Measurements from ENCODE around the gene DOC2B.

DNA sequence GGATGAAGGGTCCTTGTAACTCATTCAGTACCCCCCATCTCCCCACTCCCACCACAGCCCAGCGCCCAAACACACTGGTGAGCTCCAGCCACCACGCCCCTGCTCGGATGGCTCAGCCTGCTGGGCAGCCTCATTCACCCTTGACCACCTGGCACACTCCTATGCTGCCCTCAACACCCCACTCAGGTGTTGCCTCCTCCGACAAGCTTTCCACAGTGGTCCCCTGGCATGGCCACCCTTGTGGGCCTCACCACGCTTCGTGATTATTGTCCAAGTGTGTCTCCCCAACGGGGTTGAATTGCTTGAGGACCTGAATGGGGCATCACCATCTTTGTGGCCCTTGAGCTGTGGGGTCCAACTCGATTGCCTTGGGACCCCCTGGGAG, 12.0 kb upstream of the DOC2B start:
- TF ChIP-seq, protein P1, sequence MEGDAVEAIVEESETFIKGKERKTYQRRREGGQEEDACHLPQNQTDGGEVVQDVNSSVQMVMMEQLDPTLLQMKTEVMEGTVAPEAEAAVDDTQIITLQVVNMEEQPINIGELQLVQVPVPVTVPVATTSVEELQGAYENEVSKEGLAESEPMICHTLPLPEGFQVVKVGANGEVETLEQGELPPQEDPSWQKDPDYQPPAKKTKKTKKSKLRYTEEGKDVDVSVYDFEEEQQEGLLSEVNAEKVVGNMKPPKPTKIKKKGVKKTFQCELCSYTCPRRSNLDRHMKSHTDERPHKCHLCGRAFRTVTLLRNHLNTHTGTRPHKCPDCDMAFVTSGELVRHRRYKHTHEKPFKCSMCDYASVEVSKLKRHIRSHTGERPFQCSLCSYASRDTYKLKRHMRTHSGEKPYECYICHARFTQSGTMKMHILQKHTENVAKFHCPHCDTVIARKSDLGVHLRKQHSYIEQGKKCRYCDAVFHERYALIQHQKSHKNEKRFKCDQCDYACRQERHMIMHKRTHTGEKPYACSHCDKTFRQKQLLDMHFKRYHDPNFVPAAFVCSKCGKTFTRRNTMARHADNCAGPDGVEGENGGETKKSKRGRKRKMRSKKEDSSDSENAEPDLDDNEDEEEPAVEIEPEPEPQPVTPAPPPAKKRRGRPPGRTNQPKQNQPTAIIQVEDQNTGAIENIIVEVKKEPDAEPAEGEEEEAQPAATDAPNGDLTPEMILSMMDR (IDR thresholded peaks at IDR 0.05), result no peak
- no peak for TF ChIP-seq POLR2AphosphoS5 (IDR thresholded peaks at IDR 0.05)

Measured in gastroesophageal sphincter (tissue), 3 donors.